Measurements from ENCODE around the gene FRMD5.

The FRMD5 gene

GRCh38 chr15:44207643-44208042, 12.6 kb upstream of the FRMD5 start:
- Histone ChIP-seq H3K27ac (ENCODE audit: low read length) (no peak overlapping the region), H3K9me3 (ENCODE audit: insufficient read depth, low read depth, low read length) (no peaks in the 10 kb centered on the region)

GRCh38 chr15:44199393-44199792, 4.3 kb upstream of the FRMD5 start:
- Histone ChIP-seq H3K36me3 (ENCODE audit: insufficient read depth, low read depth, low read length) (no peaks in the 10 kb centered on the region), H3K9me3 (ENCODE audit: insufficient read depth, low read depth, low read length) (no peaks in the 10 kb centered on the region), H3K4me3 (ENCODE audit: low read length) (no peak overlapping the region), H3K9ac (ENCODE audit: low read depth, low read length) (no peak overlapping the region), H3K4me1 (ENCODE audit: insufficient read depth, low read length) (peaks cover 7% of the 10 kb centered on the region; the same call in 1 of the 2 replicates), H3K27ac (ENCODE audit: low read length) (no peak overlapping the region), H3K27me3 (ENCODE audit: insufficient read depth, low read length) (peaks cover 2% of the 10 kb centered on the region)

More at GRCh38 chr15:44207643-44208042, 12.6 kb upstream of the FRMD5 start:
- Histone ChIP-seq H3K4me3 (ENCODE audit: low read length) (no peak overlapping the region), H3K4me1 (ENCODE audit: insufficient read depth, low read length) (no peaks in the 10 kb centered on the region), H3K9ac (ENCODE audit: low read depth, low read length) (no peak overlapping the region), H3K27me3 (ENCODE audit: insufficient read depth, low read length) (no peaks in the 10 kb centered on the region), H3K36me3 (ENCODE audit: insufficient read depth, low read depth, low read length) (no peaks in the 10 kb centered on the region)

GRCh38 chr15:44194323-44195150, 534 bp downstream of the FRMD5 start:
- Histone ChIP-seq H3K27ac (ENCODE audit: low read length) (no peak overlapping the region), H3K4me1 (ENCODE audit: insufficient read depth, low read length) (peaks cover 14% of the 10 kb centered on the region), H3K4me3 (ENCODE audit: low read length) (peak overlapping the region; percentile 80), H3K36me3 (ENCODE audit: insufficient read depth, low read depth, low read length) (no peaks in the 10 kb centered on the region), H3K9ac (ENCODE audit: low read depth, low read length) (peak overlapping the region; percentile 65; the same call in 1 of the 2 replicates), H3K27me3 (ENCODE audit: insufficient read depth, low read length) (peaks cover 25% of the 10 kb centered on the region), H3K9me3 (ENCODE audit: insufficient read depth, low read depth, low read length) (no peaks in the 10 kb centered on the region)

- Histone ChIP-seq H3K9ac (ENCODE audit: low read depth, low read length) (peak overlapping the region; percentile 65; the same call in 1 of the 2 replicates), H3K36me3 (ENCODE audit: insufficient read depth, low read depth, low read length) (no peaks in the 10 kb centered on the region), H3K4me1 (ENCODE audit: insufficient read depth, low read length) (peaks cover 11% of the 10 kb centered on the region; the same call in 1 of the 2 replicates), H3K27ac (ENCODE audit: low read length) (no peak overlapping the region), H3K9me3 (ENCODE audit: insufficient read depth, low read depth, low read length) (no peaks in the 10 kb centered on the region), H3K27me3 (ENCODE audit: insufficient read depth, low read length) (peaks cover 25% of the 10 kb centered on the region), H3K4me3 (ENCODE audit: low read length) (peak overlapping the region; percentile 80)
Measured at GRCh38 chr15:44193651-44194322, 1.3 kb downstream of the FRMD5 start.

- H3K4me1 ChIP-seq (ENCODE audit: insufficient read depth, low read length), result peaks cover 15% of the 10 kb centered on the region; the same call in 1 of the 2 replicates
- H3K9me3 ChIP-seq (ENCODE audit: insufficient read depth, low read depth, low read length), result no peaks in the 10 kb centered on the region
- no peak overlapping the region for H3K9ac ChIP-seq (ENCODE audit: low read depth, low read length)
- H3K27ac ChIP-seq (ENCODE audit: low read length), result no peak overlapping the region
- H3K27me3 ChIP-seq (ENCODE audit: insufficient read depth, low read length), result peaks cover 17% of the 10 kb centered on the region
- no peak overlapping the region for H3K4me3 ChIP-seq (ENCODE audit: low read length)
- no peaks in the 10 kb centered on the region for H3K36me3 ChIP-seq (ENCODE audit: insufficient read depth, low read depth, low read length)
Measured at GRCh38 chr15:44188795-44189194, 6.3 kb downstream of the FRMD5 start.

- Histone ChIP-seq H3K27ac (ENCODE audit: low read length) (no peak overlapping the region), H3K9ac (ENCODE audit: low read depth, low read length) (no peak overlapping the region), H3K36me3 (ENCODE audit: insufficient read depth, low read depth, low read length) (no peaks in the 10 kb centered on the region), H3K27me3 (ENCODE audit: insufficient read depth, low read length) (no peaks in the 10 kb centered on the region), H3K4me3 (ENCODE audit: low read length) (no peak overlapping the region), H3K4me1 (ENCODE audit: insufficient read depth, low read length) (peaks cover 4% of the 10 kb centered on the region; the same call in 1 of the 2 replicates), H3K9me3 (ENCODE audit: insufficient read depth, low read depth, low read length) (no peaks in the 10 kb centered on the region)
Measured at GRCh38 chr15:44186705-44187104, 8.4 kb downstream of the FRMD5 start.

GRCh38 chr15:44183363-44183762, 11.7 kb downstream of the FRMD5 start:
- Histone ChIP-seq H3K36me3 (ENCODE audit: insufficient read depth, low read depth, low read length) (no peaks in the 10 kb centered on the region), H3K27me3 (ENCODE audit: insufficient read depth, low read length) (no peaks in the 10 kb centered on the region), H3K9me3 (ENCODE audit: insufficient read depth, low read depth, low read length) (no peaks in the 10 kb centered on the region), H3K9ac (ENCODE audit: low read depth, low read length) (no peak overlapping the region), H3K4me1 (ENCODE audit: insufficient read depth, low read length) (peaks cover 2% of the 10 kb centered on the region; the same call in 1 of the 2 replicates), H3K4me3 (ENCODE audit: low read length) (no peak overlapping the region), H3K27ac (ENCODE audit: low read length) (no peak overlapping the region)

GRCh38 chr15:44181410-44181809, 13.7 kb downstream of the FRMD5 start:
- Histone ChIP-seq H3K4me1 (ENCODE audit: insufficient read depth, low read length) (no peaks in the 10 kb centered on the region), H3K9ac (ENCODE audit: low read depth, low read length) (no peak overlapping the region), H3K27ac (ENCODE audit: low read length) (no peak overlapping the region), H3K27me3 (ENCODE audit: insufficient read depth, low read length) (no peaks in the 10 kb centered on the region), H3K36me3 (ENCODE audit: insufficient read depth, low read depth, low read length) (no peaks in the 10 kb centered on the region), H3K9me3 (ENCODE audit: insufficient read depth, low read depth, low read length) (no peaks in the 10 kb centered on the region), H3K4me3 (ENCODE audit: low read length) (no peak overlapping the region)

- H3K4me3 ChIP-seq (ENCODE audit: low read length), result no peak overlapping the region
- H3K9ac ChIP-seq (ENCODE audit: low read depth, low read length), result no peak overlapping the region
- H3K4me1 ChIP-seq (ENCODE audit: insufficient read depth, low read length), result no peaks in the 10 kb centered on the region
- no peaks in the 10 kb centered on the region for H3K27me3 ChIP-seq (ENCODE audit: insufficient read depth, low read length)
- no peaks in the 10 kb centered on the region for H3K9me3 ChIP-seq (ENCODE audit: insufficient read depth, low read depth, low read length)
- no peak overlapping the region for H3K27ac ChIP-seq (ENCODE audit: low read length)
- no peaks in the 10 kb centered on the region for H3K36me3 ChIP-seq (ENCODE audit: insufficient read depth, low read depth, low read length)
Measured at GRCh38 chr15:44177139-44177538, 17.9 kb downstream of the FRMD5 start.

GRCh38 chr15:44173813-44174212, 21.3 kb downstream of the FRMD5 start:
- Histone ChIP-seq H3K36me3 (ENCODE audit: insufficient read depth, low read depth, low read length) (no peaks in the 10 kb centered on the region), H3K27me3 (ENCODE audit: insufficient read depth, low read length) (no peaks in the 10 kb centered on the region), H3K9ac (ENCODE audit: low read depth, low read length) (no peak overlapping the region), H3K27ac (ENCODE audit: low read length) (no peak overlapping the region), H3K4me1 (ENCODE audit: insufficient read depth, low read length) (no peaks in the 10 kb centered on the region), H3K4me3 (ENCODE audit: low read length) (no peak overlapping the region), H3K9me3 (ENCODE audit: insufficient read depth, low read depth, low read length) (no peaks in the 10 kb centered on the region)

- Histone ChIP-seq H3K27me3 (ENCODE audit: insufficient read depth, low read length) (no peaks in the 10 kb centered on the region), H3K9me3 (ENCODE audit: insufficient read depth, low read depth, low read length) (no peaks in the 10 kb centered on the region), H3K27ac (ENCODE audit: low read length) (no peak overlapping the region), H3K9ac (ENCODE audit: low read depth, low read length) (no peak overlapping the region), H3K36me3 (ENCODE audit: insufficient read depth, low read depth, low read length) (no peaks in the 10 kb centered on the region), H3K4me3 (ENCODE audit: low read length) (no peak overlapping the region), H3K4me1 (ENCODE audit: insufficient read depth, low read length) (peaks cover 5% of the 10 kb centered on the region; the same call in 1 of the 2 replicates)
Measured at GRCh38 chr15:44163370-44163769, 31.7 kb downstream of the FRMD5 start.

- Histone ChIP-seq H3K27me3 (ENCODE audit: insufficient read depth, low read length) (no peaks in the 10 kb centered on the region), H3K27ac (ENCODE audit: low read length) (no peak overlapping the region), H3K4me3 (ENCODE audit: low read length) (no peak overlapping the region), H3K36me3 (ENCODE audit: insufficient read depth, low read depth, low read length) (no peaks in the 10 kb centered on the region), H3K4me1 (ENCODE audit: insufficient read depth, low read length) (peaks cover 5% of the 10 kb centered on the region; the same call in 1 of the 2 replicates), H3K9me3 (ENCODE audit: insufficient read depth, low read depth, low read length) (no peaks in the 10 kb centered on the region), H3K9ac (ENCODE audit: low read depth, low read length) (no peak overlapping the region)
Measured at GRCh38 chr15:44160796-44161195, 34.3 kb downstream of the FRMD5 start.

Data from iPS-20b (cell line).